IMR-90 (cell line): ENCODE data around the gene DNAJC6. TPM values are rescaled to one million over a fixed set of nuclear protein-coding genes. Genes with fewer than 3 reads are reported as not detected.

Experiments
- ATAC-seq: fragments of 200-7000 bp; cut with Tn5 transposase; 2 replicates; pipeline ENCODE4 v1.9.1; 2020; ENCODE audit warnings: low read depth, mild to moderate bottlenecking, moderate library complexity
- BruUV-seq: library from RNA; stranded (reverse); fragments of 400-500 nt; replicated peaks from 2 replicates; lab custom pipeline; 2021; lab: Mats Ljungman, UMichigan
- CTCF ChIA-PET: fragments of 300-600 bp; formaldehyde crosslinking; extraction: SDS; loops from one replicate; lab custom pipeline; 2021; ENCODE audit warnings: antibody characterized with exemption; lab: Yijun Ruan, JAX
- POLR2A ChIA-PET: fragments of 300-600 bp; sonication (Branson Sonifier 250); formaldehyde crosslinking; loops from one replicate; lab custom pipeline; 2022; ENCODE audit warnings: antibody characterized with exemption; ENCODE audit not compliant: unreplicated experiment; lab: Charles Lee
- DNase-seq: peaks from one replicate; pipeline ENCODE4 v3.0.0; 2013
- H2AFZ ChIP-seq: replicated peaks from 2 replicates; pipeline ENCODE3; 2013; ENCODE audit warnings: low read length, mild to moderate bottlenecking; ENCODE audit not compliant: poor library complexity
- H2AK5ac ChIP-seq: 2 replicates; pipeline ENCODE4 v1.6.1; 2013; ENCODE audit warnings: low read depth, low read length, inconsistent platforms
- H2AK9ac ChIP-seq: replicated peaks from 2 replicates; pipeline ENCODE3; 2013; ENCODE audit warnings: mild to moderate bottlenecking, low read depth, low read length, moderate library complexity; ENCODE audit not compliant: poor library complexity
- H2BK120ac ChIP-seq: 2 replicates; pipeline ENCODE4 v1.6.1; 2013; ENCODE audit warnings: low read depth, low read length, inconsistent platforms
- H2BK15ac ChIP-seq: 3 replicates; pipeline ENCODE4 v1.6.1; 2013; ENCODE audit warnings: low read depth, low read length, inconsistent platforms
- H2BK20ac ChIP-seq: 2 replicates; pipeline ENCODE4 v1.6.1; 2013; ENCODE audit warnings: low read depth, mild to moderate bottlenecking, inconsistent platforms, low read length, moderate library complexity
- H2BK5ac ChIP-seq: 2 replicates; pipeline ENCODE4 v1.6.1; 2013; ENCODE audit warnings: mild to moderate bottlenecking, low read depth, low read length, inconsistent platforms; ENCODE audit not compliant: poor library complexity, severe bottlenecking
- H3K14ac ChIP-seq: replicated peaks from 2 replicates; pipeline ENCODE4 v1.6.1; 2013; ENCODE audit warnings: low read depth, low read length, inconsistent platforms
- H3K18ac ChIP-seq: 2 replicates; pipeline ENCODE4 v1.6.1; 2013; ENCODE audit warnings: low read depth, low read length, control low read depth
- H3K23ac ChIP-seq: 2 replicates; pipeline ENCODE4 v1.6.1; 2013; ENCODE audit warnings: low read depth, low read length, inconsistent platforms
- H3K27ac ChIP-seq: 2 replicates; pipeline ENCODE4 v1.5.1; 2013; ENCODE audit warnings: mild to moderate bottlenecking, control low read depth, low read length; ENCODE audit not compliant: insufficient read depth
- H3K27me3 ChIP-seq: 2 replicates; pipeline ENCODE4 v1.6.1; 2013; ENCODE audit warnings: low read length; ENCODE audit not compliant: control insufficient read depth, insufficient read depth
- H3K36me3 ChIP-seq: 2 replicates; pipeline ENCODE4 v1.6.1; 2013; ENCODE audit warnings: low read length, mixed read lengths; ENCODE audit not compliant: control insufficient read depth, insufficient read depth
- H3K4ac ChIP-seq: 2 replicates; pipeline ENCODE4 v1.6.1; 2013; ENCODE audit warnings: low read depth, low read length, inconsistent platforms
- H3K4me1 ChIP-seq: 2 replicates; pipeline ENCODE4 v1.6.1; 2013; ENCODE audit warnings: low read length, mixed read lengths; ENCODE audit not compliant: control insufficient read depth, insufficient read depth
- H3K4me2 ChIP-seq: 2 replicates; pipeline ENCODE4 v1.6.1; 2013; ENCODE audit warnings: low read depth, mild to moderate bottlenecking, control low read depth, low read length, moderate library complexity
- H3K4me3 ChIP-seq: 2 replicates; pipeline ENCODE4 v1.5.1; 2013; ENCODE audit warnings: low read depth, mild to moderate bottlenecking, control low read depth, low read length, moderate library complexity; ENCODE audit not compliant: insufficient read depth
- H3K56ac ChIP-seq: 2 replicates; pipeline ENCODE4 v1.6.1; 2013; ENCODE audit warnings: low read length, inconsistent platforms; ENCODE audit not compliant: insufficient read depth; ENCODE audit errors: extremely low read depth
- H3K79me1 ChIP-seq, 2 experiments: 2 replicates each; pipeline ENCODE4 v1.6.1; 2013; ENCODE audit warnings: low read length in 2 of 2, inconsistent platforms in 1 of 2, low read depth in 1 of 2
- H3K9ac ChIP-seq: 2 replicates; pipeline ENCODE4 v1.6.1; 2013; ENCODE audit warnings: low read depth, low read length, control low read depth
- H3K9me1 ChIP-seq: 2 replicates; pipeline ENCODE4 v1.6.1; 2013; ENCODE audit warnings: low read length, inconsistent platforms; ENCODE audit not compliant: insufficient read depth
- H3K9me3 ChIP-seq: 2 replicates; pipeline ENCODE4 v1.6.1; 2013; ENCODE audit warnings: low read length; ENCODE audit not compliant: control insufficient read depth, insufficient read depth
- H4K20me1 ChIP-seq: 2 replicates; pipeline ENCODE4 v1.6.1; 2013; ENCODE audit warnings: low read length, inconsistent platforms; ENCODE audit not compliant: insufficient read depth
- H4K5ac ChIP-seq: 2 replicates; pipeline ENCODE4 v1.6.1; 2013; ENCODE audit warnings: mild to moderate bottlenecking, low read depth, low read length, control low read depth
- H4K8ac ChIP-seq, 2 experiments: 2 replicates each; pipeline ENCODE4 v1.6.1; 2013; ENCODE audit warnings: low read depth in 2 of 2, low read length in 2 of 2, control low read depth in 1 of 2, inconsistent platforms in 1 of 2
- H4K91ac ChIP-seq: 2 replicates; pipeline ENCODE4 v1.6.1; 2013; ENCODE audit warnings: low read depth, low read length, inconsistent platforms; ENCODE audit not compliant: insufficient read depth
- BHLHE40 ChIP-seq: fragments of 150-350 bp; IDR thresholded peaks from 2 replicates; pipeline ENCODE4 v1.6.1; 2016; ENCODE audit warnings: mild to moderate bottlenecking, low read depth, low read length
- CTCF ChIP-seq: conservative IDR thresholded peaks from 2 replicates; pipeline ENCODE4 v1.5.1; 2012; ENCODE audit warnings: mild to moderate bottlenecking, low read depth, low read length, improper control_type of control experiment
- FOS ChIP-seq: fragments of 150-350 bp; IDR thresholded peaks from 2 replicates; pipeline ENCODE4 v1.6.1; 2016; ENCODE audit warnings: low read depth, low read length
- MAFK ChIP-seq: IDR thresholded peaks from 2 replicates; pipeline ENCODE4 v1.6.1; 2012; ENCODE audit warnings: low read depth, low read length, improper control_type of control experiment
- MXI1 ChIP-seq: IDR thresholded peaks from 2 replicates; pipeline ENCODE4 v1.6.1; 2012; ENCODE audit warnings: low read depth, mild to moderate bottlenecking, low read length, moderate library complexity, borderline replicate concordance
- RAD21 ChIP-seq: IDR thresholded peaks from 2 replicates; pipeline ENCODE4 v1.6.1; 2012; ENCODE audit warnings: low read length, improper control_type of control experiment
- RCOR1 ChIP-seq: IDR thresholded peaks from 2 replicates; pipeline ENCODE4 v1.6.1; 2012; ENCODE audit warnings: mild to moderate bottlenecking, low read length, improper control_type of control experiment; ENCODE audit not compliant: insufficient replicate concordance
- RFX5 ChIP-seq: IDR thresholded peaks from 2 replicates; pipeline ENCODE4 v1.8.0; 2012; ENCODE audit warnings: low read depth, mild to moderate bottlenecking, low read length, moderate library complexity
- WGBS, 2 experiments: methylation state at CpG; one replicate each; pipeline versions ENCODE4 v1.1.5 to v1.1.7; 2013; ENCODE audit warnings: missing lambda C conversion rate in 2 of 2; ENCODE audit not compliant: insufficient read length in 1 of 2; ENCODE audit errors: extremely low coverage in 2 of 2; 5-methylcytosine and 5-hydroxymethylcytosine counted together
- dilution Hi-C: fragments of 300-500 bp; cut with HindIII; formaldehyde crosslinking; loops from one replicate; pipeline ENCODE4 v1.14.3; 2018; ENCODE audit warnings: low sequenced_read_pairs; ENCODE audit not compliant: unreplicated experiment
- in situ Hi-C: fragments of 300-500 bp; cut with MboI; formaldehyde crosslinking; loops from 3 replicates; pipeline ENCODE4 v1.14.3; 2019; ENCODE audit warnings: low sequenced_read_pairs, inconsistent platforms, mixed read lengths
- intact Hi-C: fragments of 100-400 bp; cut with micrococcal nuclease; formaldehyde crosslinking; loops from 2 replicates; pipeline ENCODE4 v1.10.0; 2022
- polyA plus RNA-seq, 3 experiments: library from polyadenylated mRNA; depleted of rRNA; stranded (reverse); fragments of >200 nt; gene quantifications; 2 replicates each; pipeline ENCODE4 v1.2.3, GENCODE V29; 2012; ENCODE audit warnings: low replicate concordance in 1 of 3
- total RNA-seq: library from RNA; depleted of rRNA; stranded (reverse); fragments of >200 nt; gene quantifications from 2 replicates; pipeline ENCODE4 v1.2.3, GENCODE V29; 2012

Gene DNAJC6
- total and polyA plus RNA-seq, 2 of the 4 experiments (the other 2 are of a cell fraction), result 0.05 to 0.18 TPM

- intact Hi-C loops, result no loop called here
These were observed 119.7 kb downstream of the DNAJC6 start for GRCh38 chr1:65429078-65429477.

More at GRCh38 chr1:65429078-65429477, 119.7 kb downstream of the DNAJC6 start:
- Histone ChIP-seq H2AK9ac (no peak overlapping the region), H2BK120ac (no peak overlapping the region), H3K9me1 (peaks cover 10% of the 10 kb centered on the region), H3K79me1 (peaks cover 41 to 58% of the 10 kb centered on the region in 2 experiments), H3K4me3 (no peak overlapping the region), H4K5ac (no peak overlapping the region), H2BK5ac (peak overlapping the region; percentile 72), H3K4me2 (no peak overlapping the region), H4K8ac (no peak overlapping the region), H3K27me3 (no peaks in the 10 kb centered on the region), H2AK5ac (no peak overlapping the region), H2BK15ac (0 out of 3 replicates have a peak overlapping the region, but pooled peaks have one; percentile 17), H4K20me1 (peaks cover 3% of the 10 kb centered on the region; the same call in 1 of the 2 replicates), H3K9me3 (no peaks in the 10 kb centered on the region), H2AFZ (no peak overlapping the region), H3K14ac (no peak overlapping the region), H3K36me3 (peaks cover 31% of the 10 kb centered on the region), H3K18ac (no peak overlapping the region), H3K4me1 (peaks cover 10% of the 10 kb centered on the region), H3K4ac (no peak overlapping the region), H3K56ac (no peak overlapping the region), H3K27ac (no peak overlapping the region), H2BK20ac (no peak overlapping the region), H4K91ac (no peak overlapping the region), H3K9ac (no peak overlapping the region), H3K23ac (no peak overlapping the region)
- dilution Hi-C loops, result no loop called here
- TF ChIP-seq MAFK (no peak), CTCF (no peak), BHLHE40 (no peak), RAD21 (no peak), RCOR1 (no peak), FOS (no peak), MXI1 (no peak), RFX5 (no peak)
- in situ Hi-C loops, result loop anchor here (10.0 kb wide), 3 partner anchors 364 to 1016 kb away; no protein-coding TSS in a partner anchor
- CTCF ChIA-PET, result interaction anchor here (0.5 kb wide), 1 partner anchor 193 kb away, joined by 3 read pairs; no protein-coding TSS in a partner anchor
- BruUV-seq, result no TSS peak
- POLR2A ChIA-PET, result no interaction called here
- no peak for DNase-seq
- 90% methylated on average over 2 of the region's 2 CpGs; no CpG with 5 or more reads in 1 of the 2 experiments for WGBS, 2 experiments
- ATAC-seq, result no peak
